ENCODE measurements around the gene GRIN2A.

DNA sequence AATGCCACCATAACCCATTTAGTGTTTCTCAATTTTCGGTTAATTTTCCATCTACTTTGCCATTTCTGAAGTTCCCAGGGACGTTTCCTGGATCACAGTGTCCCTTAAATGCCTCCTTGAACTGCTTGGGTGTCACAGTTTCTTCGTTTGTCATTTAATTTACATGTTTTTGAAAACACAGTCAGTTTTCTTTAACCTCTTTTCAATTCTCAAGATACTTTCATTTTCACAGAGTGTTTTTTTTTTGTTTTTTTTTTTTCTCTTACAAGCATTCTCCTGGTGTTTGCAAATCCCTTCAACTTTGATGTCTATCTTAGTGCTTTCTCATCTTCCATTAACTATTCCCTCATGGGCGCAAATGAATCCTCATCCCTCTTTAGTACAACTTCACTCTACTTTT lies 283.7 kb downstream of the GRIN2A start:
- no peak for TF ChIP-seq POLR2A (IDR thresholded peaks at IDR 0.05)
- TF ChIP-seq, protein P1, sequence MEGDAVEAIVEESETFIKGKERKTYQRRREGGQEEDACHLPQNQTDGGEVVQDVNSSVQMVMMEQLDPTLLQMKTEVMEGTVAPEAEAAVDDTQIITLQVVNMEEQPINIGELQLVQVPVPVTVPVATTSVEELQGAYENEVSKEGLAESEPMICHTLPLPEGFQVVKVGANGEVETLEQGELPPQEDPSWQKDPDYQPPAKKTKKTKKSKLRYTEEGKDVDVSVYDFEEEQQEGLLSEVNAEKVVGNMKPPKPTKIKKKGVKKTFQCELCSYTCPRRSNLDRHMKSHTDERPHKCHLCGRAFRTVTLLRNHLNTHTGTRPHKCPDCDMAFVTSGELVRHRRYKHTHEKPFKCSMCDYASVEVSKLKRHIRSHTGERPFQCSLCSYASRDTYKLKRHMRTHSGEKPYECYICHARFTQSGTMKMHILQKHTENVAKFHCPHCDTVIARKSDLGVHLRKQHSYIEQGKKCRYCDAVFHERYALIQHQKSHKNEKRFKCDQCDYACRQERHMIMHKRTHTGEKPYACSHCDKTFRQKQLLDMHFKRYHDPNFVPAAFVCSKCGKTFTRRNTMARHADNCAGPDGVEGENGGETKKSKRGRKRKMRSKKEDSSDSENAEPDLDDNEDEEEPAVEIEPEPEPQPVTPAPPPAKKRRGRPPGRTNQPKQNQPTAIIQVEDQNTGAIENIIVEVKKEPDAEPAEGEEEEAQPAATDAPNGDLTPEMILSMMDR (IDR thresholded peaks at IDR 0.05) = no peak
